Uterus (tissue), 4 donors: Measurements from ENCODE around the gene DUSP1. TPM values are rescaled to one million over a fixed set of nuclear protein-coding genes. Genes with fewer than 3 reads are reported as not detected.
A peak's percentile ranks its signal among the peaks of the same experiment; 100 is the strongest.

Experiments
- DNase-seq, 2 donors: peaks; one replicate each; pipeline ENCODE4 v3.0.0-alpha.2; 2019 to 2020
- H3K27ac ChIP-seq, 2 donors: fragments of 200-600 bp; sonication (generic); 1 replicate in 1 of 2; 2 replicates in 1 of 2; pipeline ENCODE4 v1.5.1; 2016 to 2018
- H3K27me3 ChIP-seq, 2 donors: fragments of 200-600 bp; sonication (generic); one replicate each; pipeline ENCODE4 v1.5.1; 2018 to 2019; ENCODE audit warnings: control low read depth in 1 of 2
- H3K36me3 ChIP-seq, 2 donors: fragments of 200-600 bp; sonication (generic); one replicate each; pipeline ENCODE4 v1.5.1; 2019; ENCODE audit warnings: control low read depth in 1 of 2
- H3K4me1 ChIP-seq, 2 donors: fragments of 200-600 bp; sonication (generic); one replicate each; pipeline ENCODE4 v1.5.1; 2018 to 2019; ENCODE audit warnings: control low read depth in 1 of 2
- H3K4me3 ChIP-seq, 2 donors: fragments of 200-600 bp; sonication (generic); 1 replicate in 1 of 2; 2 replicates in 1 of 2; pipeline ENCODE4 v1.5.1; 2018 to 2019; ENCODE audit warnings: mild to moderate bottlenecking in 1 of 2
- H3K9me3 ChIP-seq, 2 donors: fragments of 200-600 bp; sonication (generic); one replicate each; pipeline ENCODE4 v1.5.1; 2019; ENCODE audit warnings: control low read depth in 1 of 2
- POLR2A ChIP-seq, 2 donors: fragments of 450-650 bp; IDR thresholded peaks; one replicate each; pipeline ENCODE4 v1.6.1; 2016; ENCODE audit warnings: antibody characterized with exemption in 2 of 2, mild to moderate bottlenecking in 1 of 2, moderate library complexity in 1 of 2
- intact Hi-C: fragments of 100-400 bp; cut with DNase I; formaldehyde crosslinking; loops from one replicate; pipeline ENCODE4 v1.15.1; 2023; ENCODE audit warnings: low total_unique reads
- total RNA-seq, 4 donors: library from RNA; depleted of rRNA in 3 of 4; stranded (reverse); fragments of >200 nt in 3 of 4; gene quantifications; one replicate each; pipeline versions ENCODE4 v1.1.0 to v1.2.4, GENCODE V29; 2014 to 2023
- TF ChIP-seq, protein P1 (sequence below), 4 experiments: fragments of 200-600 bp in 2 of 4; fragments of 450-650 bp in 2 of 4; sonication (generic) in 2 of 4; IDR thresholded peaks; one replicate each; pipeline ENCODE4 v1.5.1; 2016 to 2019; ENCODE audit warnings: antibody characterized with exemption in 4 of 4, mild to moderate bottlenecking in 2 of 4, moderate library complexity in 1 of 4
- donor health status: DM: yes; HTN: yes; CAD: no.

DUSP1 gene
- total RNA-seq, 4 donors from 2014 or later: 189 to 2,046 (median 515) TPM

DNA sequence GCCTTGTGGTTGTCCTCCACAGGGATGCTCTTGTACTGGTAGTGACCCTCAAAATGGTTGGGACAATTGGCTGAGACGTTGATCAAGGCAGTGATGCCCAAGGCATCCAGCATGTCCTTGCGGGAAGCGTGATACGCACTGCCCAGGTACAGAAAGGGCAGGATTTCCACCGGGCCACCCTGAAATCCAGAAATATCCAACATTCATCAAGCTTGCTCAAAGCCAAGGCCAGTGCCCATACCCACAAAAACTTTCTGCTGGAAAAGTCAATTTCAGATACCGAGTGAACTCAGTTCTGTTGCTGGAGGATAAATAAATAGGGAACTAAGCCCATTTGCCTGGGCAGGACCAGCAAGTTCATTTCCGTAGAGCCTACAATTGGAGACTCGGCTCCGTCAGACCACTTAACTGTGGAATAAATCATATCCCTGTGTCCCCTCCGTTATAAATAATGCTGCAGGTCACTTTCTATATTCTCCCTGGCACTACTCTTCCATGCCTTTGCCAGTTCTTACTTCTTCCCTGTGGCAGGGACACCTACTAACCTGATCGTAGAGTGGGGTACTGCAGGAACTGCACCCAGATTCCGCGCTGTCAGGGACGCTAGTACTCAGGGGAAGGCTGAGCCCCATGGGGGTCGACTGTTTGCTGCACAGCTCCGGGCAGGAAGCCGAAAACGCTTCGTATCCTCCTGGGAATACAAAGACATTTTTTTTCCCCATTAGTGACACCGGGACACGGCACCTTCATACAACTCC is 1.2 kb downstream of the DUSP1 start:
- Histone ChIP-seq H3K9me3 (no peaks in the 10 kb centered on the region), H3K4me3 (peak overlapping the region; percentile 68 to 85), H3K36me3 (no peaks in the 10 kb centered on the region), H3K27ac (peak overlapping the region; percentile 99), H3K4me1 (peaks cover 0 to 3% of the 10 kb centered on the region in 2 donors), H3K27me3 (no peaks in the 10 kb centered on the region)
- intact Hi-C loops: loop anchor here (5.0 to 10.0 kb wide), 3 partner anchors 52 to 135 kb away; no protein-coding TSS in a partner anchor
- DNase-seq: peak in 1 of 2 donors; percentile 58
- peak in 1 of 2 donors; percentile 10 for TF ChIP-seq POLR2A (IDR thresholded peaks at IDR 0.05)
- TF ChIP-seq, protein P1, sequence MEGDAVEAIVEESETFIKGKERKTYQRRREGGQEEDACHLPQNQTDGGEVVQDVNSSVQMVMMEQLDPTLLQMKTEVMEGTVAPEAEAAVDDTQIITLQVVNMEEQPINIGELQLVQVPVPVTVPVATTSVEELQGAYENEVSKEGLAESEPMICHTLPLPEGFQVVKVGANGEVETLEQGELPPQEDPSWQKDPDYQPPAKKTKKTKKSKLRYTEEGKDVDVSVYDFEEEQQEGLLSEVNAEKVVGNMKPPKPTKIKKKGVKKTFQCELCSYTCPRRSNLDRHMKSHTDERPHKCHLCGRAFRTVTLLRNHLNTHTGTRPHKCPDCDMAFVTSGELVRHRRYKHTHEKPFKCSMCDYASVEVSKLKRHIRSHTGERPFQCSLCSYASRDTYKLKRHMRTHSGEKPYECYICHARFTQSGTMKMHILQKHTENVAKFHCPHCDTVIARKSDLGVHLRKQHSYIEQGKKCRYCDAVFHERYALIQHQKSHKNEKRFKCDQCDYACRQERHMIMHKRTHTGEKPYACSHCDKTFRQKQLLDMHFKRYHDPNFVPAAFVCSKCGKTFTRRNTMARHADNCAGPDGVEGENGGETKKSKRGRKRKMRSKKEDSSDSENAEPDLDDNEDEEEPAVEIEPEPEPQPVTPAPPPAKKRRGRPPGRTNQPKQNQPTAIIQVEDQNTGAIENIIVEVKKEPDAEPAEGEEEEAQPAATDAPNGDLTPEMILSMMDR (IDR thresholded peaks at IDR 0.05): no peak

DNA sequence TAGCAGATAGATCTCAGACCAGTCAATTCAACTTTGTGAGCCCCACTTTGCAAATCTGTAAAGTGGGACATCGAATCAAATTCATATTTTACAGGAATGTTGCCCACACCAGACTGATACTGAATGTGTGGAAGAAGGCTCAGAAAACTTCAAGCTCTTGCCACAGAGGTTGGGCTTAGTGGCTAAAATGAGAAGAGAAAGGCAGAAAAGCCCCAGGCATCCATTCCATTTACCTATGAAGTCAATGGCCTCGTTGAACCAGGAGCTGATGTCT is 1.7 kb downstream of the DUSP1 start:
- Histone ChIP-seq H3K9me3 (no peaks in the 10 kb centered on the region), H3K4me3 (peak overlapping the region; percentile 68 to 85), H3K4me1 (peaks cover 0 to 3% of the 10 kb centered on the region in 2 donors), H3K36me3 (no peaks in the 10 kb centered on the region), H3K27me3 (no peaks in the 10 kb centered on the region), H3K27ac (peak overlapping the region; percentile 99)
- TF ChIP-seq POLR2A (IDR thresholded peaks at IDR 0.05): no peak
- TF ChIP-seq, protein P1 (IDR thresholded peaks at IDR 0.05): no peak
- intact Hi-C loops: loop anchor here (5.0 kb wide), 1 partner anchor 52 kb away; no protein-coding TSS in a partner anchor
- DNase-seq: peak in 1 of 2 donors; percentile 20

DNA sequence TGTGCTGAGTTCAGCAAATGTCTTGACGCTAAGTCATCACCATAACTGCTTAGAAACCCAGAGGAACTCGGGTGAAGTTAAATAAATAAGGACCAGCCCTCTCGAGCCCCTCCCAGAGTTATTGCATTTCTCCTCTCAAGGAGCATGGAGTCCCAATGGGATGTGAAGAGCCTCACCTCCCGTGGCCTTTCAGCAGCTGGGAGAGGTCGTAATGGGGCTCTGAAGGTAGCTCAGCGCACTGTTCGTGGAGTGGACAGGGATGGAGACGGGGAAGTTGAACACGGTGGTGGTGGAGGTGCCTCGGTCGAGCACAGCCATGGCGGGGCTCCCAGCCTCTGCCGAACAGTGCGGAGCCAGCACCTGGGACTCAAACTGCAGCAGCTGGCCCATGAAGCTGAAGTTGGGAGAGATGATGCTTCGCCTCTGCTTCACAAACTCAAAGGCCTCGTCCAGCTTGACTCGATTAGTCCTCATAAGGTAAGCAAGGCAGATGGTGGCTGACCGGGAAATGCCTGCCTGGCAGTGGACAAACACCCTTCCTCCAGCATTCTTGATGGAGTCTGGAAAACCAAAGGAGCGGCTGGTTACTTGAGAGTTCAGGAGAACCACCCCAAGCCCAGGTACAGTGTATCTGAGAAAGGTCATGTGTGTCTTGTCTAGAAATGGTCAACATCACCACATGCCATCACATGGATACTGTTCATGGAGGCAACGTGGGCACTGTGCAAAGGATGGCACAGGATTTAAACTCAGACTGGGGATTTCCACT is 2.2 kb downstream of the DUSP1 start:
- Histone ChIP-seq H3K4me3 (peak overlapping the region; percentile 68 to 85), H3K27ac (peak overlapping the region; percentile 99), H3K4me1 (peaks cover 0 to 3% of the 10 kb centered on the region in 2 donors), H3K9me3 (no peaks in the 10 kb centered on the region), H3K36me3 (no peaks in the 10 kb centered on the region), H3K27me3 (no peaks in the 10 kb centered on the region)
- peak; percentile 44 to 53 for DNase-seq
- no peak for TF ChIP-seq POLR2A (IDR thresholded peaks at IDR 0.05)
- TF ChIP-seq, protein P1 (IDR thresholded peaks at IDR 0.05): no peak
- intact Hi-C loops: loop anchor here (5.0 kb wide), 1 partner anchor 51 kb away; no protein-coding TSS in a partner anchor

DNA sequence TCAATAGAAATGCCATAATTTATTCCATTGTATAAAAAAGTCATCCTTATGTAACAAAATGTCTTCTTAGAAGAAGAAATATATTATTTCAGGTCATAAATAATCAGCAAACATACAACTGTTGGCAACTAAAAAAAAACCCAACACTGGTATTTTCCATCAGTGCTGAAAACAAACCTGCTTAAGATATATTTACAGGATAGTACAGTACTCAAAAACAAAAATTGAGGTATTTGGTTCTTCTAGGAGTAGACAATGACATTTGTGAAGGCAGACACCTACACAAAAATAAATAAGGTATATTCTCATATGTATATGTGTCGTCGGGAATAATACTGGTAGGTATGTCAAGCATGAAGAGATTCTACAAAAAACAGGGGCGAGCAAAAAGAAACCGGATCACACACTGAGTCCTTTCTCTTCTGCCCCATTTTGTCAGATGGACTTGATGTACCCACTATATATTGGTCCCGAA is 2.9 kb downstream of the DUSP1 start:
- intact Hi-C loops: loop anchor here (5.0 kb wide), 1 partner anchor 51 kb away; no protein-coding TSS in a partner anchor

More for the DNA sequence above, 2.9 kb downstream of the DUSP1 start:
- peak overlapping the region; percentile 99 for H3K27ac ChIP-seq
- H3K36me3 ChIP-seq: no peaks in the 10 kb centered on the region
- H3K4me3 ChIP-seq: peak overlapping the region; percentile 68 to 85
- H3K9me3 ChIP-seq: no peaks in the 10 kb centered on the region
- H3K27me3 ChIP-seq: no peaks in the 10 kb centered on the region
- no peak for DNase-seq
- H3K4me1 ChIP-seq: peaks cover 0 to under 1% of the 10 kb centered on the region in 2 donors
- no peak for TF ChIP-seq POLR2A (IDR thresholded peaks at IDR 0.05)
- TF ChIP-seq, protein P1 (IDR thresholded peaks at IDR 0.05): no peak
